SK-N-SH (cell line): Measurements from ENCODE around the gene CACFD1. TPM values are rescaled to one million over a fixed set of nuclear protein-coding genes. Genes with fewer than 3 reads are reported as not detected.

ENCODE experiments used
- CTCF ChIA-PET: fragments of 300-600, 350-600 bp; formaldehyde crosslinking; extraction: SDS; loops from one replicate; lab custom pipeline; 2021; lab: Yijun Ruan, JAX
- POLR2A ChIA-PET: fragments of 350-600 bp; sonication (Branson Sonifier 250); formaldehyde crosslinking; extraction: SDS; loops from one replicate; lab custom pipeline; 2020; ENCODE audit warnings: antibody characterized with exemption, inconsistent platforms; lab: Yijun Ruan, JAX
- DNase-seq: peaks from one replicate; pipeline ENCODE4 v3.0.0; 2012
- H2AFZ ChIP-seq: fragments of 200-600 bp; sonication (generic); 2 replicates; pipeline ENCODE4 v1.8.1; 2016; ENCODE audit warnings: antibody characterized with exemption, mild to moderate bottlenecking, low read depth
- H3F3A ChIP-seq: fragments of 200-600 bp; sonication (generic); replicated peaks from 2 replicates; pipeline ENCODE3; 2016; ENCODE audit warnings: antibody characterized with exemption, mild to moderate bottlenecking; ENCODE audit not compliant: insufficient read depth
- H3K27ac ChIP-seq, 2 experiments: fragments of 200-500 bp in 1 of 2; fragments of 200-600 bp in 1 of 2; sonication (Bioruptor generic) in 1 of 2; sonication (generic), shearing (Covaris generic) in 1 of 2; 2 replicates each; pipeline versions ENCODE4 v1.5.1 to v1.6.1; 2014 to 2016; ENCODE audit warnings: low read depth in 2 of 2, inconsistent platforms in 1 of 2, low read length in 1 of 2, mild to moderate bottlenecking in 1 of 2, mixed read lengths in 1 of 2
- H3K27me3 ChIP-seq: fragments of 200-600 bp; sonication (generic), shearing (Covaris generic); 2 replicates; pipeline ENCODE4 v1.6.1; 2016; ENCODE audit warnings: mixed run types; ENCODE audit not compliant: insufficient read depth
- H3K36me3 ChIP-seq, 2 experiments: fragments of 200-500 bp in 1 of 2; fragments of 200-600 bp in 1 of 2; sonication (Bioruptor generic) in 1 of 2; sonication (generic) in 1 of 2; replicated peaks in 1 of 2; 2 replicates each; pipeline versions ENCODE3 to v1.5.1; 2014 to 2016; ENCODE audit warnings: low read length in 1 of 2, mild to moderate bottlenecking in 1 of 2; ENCODE audit not compliant: insufficient read depth in 2 of 2, control insufficient read depth in 1 of 2
- H3K4me1 ChIP-seq, 2 experiments: fragments of 200-500 bp in 1 of 2; fragments of 200-600 bp in 1 of 2; sonication (Bioruptor generic) in 1 of 2; sonication (generic), shearing (Covaris generic) in 1 of 2; 2 replicates each; pipeline versions ENCODE4 v1.5.1 to v1.6.1; 2014 to 2016; ENCODE audit warnings: low read depth in 1 of 2, low read length in 1 of 2, mixed run types in 1 of 2; ENCODE audit not compliant: insufficient read depth in 2 of 2, control insufficient read depth in 1 of 2
- H3K4me2 ChIP-seq: fragments of 200-600 bp; sonication (generic), shearing (Covaris generic); 2 replicates; pipeline ENCODE4 v1.6.1; 2017; ENCODE audit warnings: mixed run types
- H3K4me3 ChIP-seq, 2 experiments: fragments of 200-500 bp in 1 of 2; fragments of 200-600 bp in 1 of 2; sonication (Bioruptor generic) in 1 of 2; sonication (generic), shearing (Covaris generic) in 1 of 2; 2 replicates each; pipeline versions ENCODE4 v1.5.1 to v1.8.1; 2014 to 2016; ENCODE audit warnings: low read depth in 2 of 2, inconsistent platforms in 1 of 2, low read length in 1 of 2, mild to moderate bottlenecking in 1 of 2, mixed read lengths in 1 of 2, moderate library complexity in 1 of 2
- H3K79me2 ChIP-seq: fragments of 200-600 bp; sonication (generic); 2 replicates; pipeline ENCODE4 v1.8.1; 2017; ENCODE audit warnings: mild to moderate bottlenecking; ENCODE audit not compliant: insufficient read depth
- H3K9ac ChIP-seq: fragments of 200-600 bp; sonication (generic); 2 replicates; pipeline ENCODE4 v1.6.1; 2017; ENCODE audit warnings: mixed run types
- H3K9me2 ChIP-seq: fragments of 200-600 bp; sonication (generic); 2 replicates; pipeline ENCODE4 v1.6.1; 2017; ENCODE audit warnings: mixed run types
- H3K9me3 ChIP-seq: fragments of 200-600 bp; sonication (generic); 2 replicates; pipeline ENCODE4 v1.6.1; 2017; ENCODE audit warnings: mixed run types, mild to moderate bottlenecking, moderate library complexity
- H4K20me1 ChIP-seq: fragments of 200-600 bp; sonication (generic); 2 replicates; pipeline ENCODE4 v1.6.1; 2017; ENCODE audit warnings: mild to moderate bottlenecking, mixed run types; ENCODE audit not compliant: insufficient read depth
- EZH2phosphoT487 ChIP-seq: fragments of 200-600 bp; sonication (generic); IDR thresholded peaks from 2 replicates; pipeline ENCODE4 v1.6.1; 2017; ENCODE audit warnings: low read depth, mixed run types, mild to moderate bottlenecking, antibody characterized with exemption, moderate library complexity, borderline replicate concordance
- FOSL2 ChIP-seq: IDR thresholded peaks from 2 replicates; pipeline ENCODE4 v1.4.0; 2012; ENCODE audit warnings: low read depth, mild to moderate bottlenecking, moderate library complexity, borderline replicate concordance
- FOXM1 ChIP-seq: IDR thresholded peaks from 2 replicates; pipeline ENCODE4 v1.4.0; 2012; ENCODE audit warnings: low read depth, mild to moderate bottlenecking
- JUND ChIP-seq: IDR thresholded peaks from 2 replicates; pipeline ENCODE4 v1.4.0; 2012
- NFIC ChIP-seq: IDR thresholded peaks from 2 replicates; pipeline ENCODE4 v1.4.0; 2012; ENCODE audit warnings: borderline replicate concordance
- NRF1 ChIP-seq: IDR thresholded peaks from 2 replicates; pipeline ENCODE4 v1.6.1; 2012; ENCODE audit warnings: low read depth, mild to moderate bottlenecking, low read length
- PBX3 ChIP-seq: IDR thresholded peaks from 2 replicates; pipeline ENCODE4; 2012
- RAD21 ChIP-seq: IDR thresholded peaks from 2 replicates; pipeline ENCODE4 v1.6.1; 2012; ENCODE audit warnings: mild to moderate bottlenecking, low read length
- RXRA ChIP-seq: IDR thresholded peaks from 2 replicates; pipeline ENCODE4 v1.4.0; 2012; ENCODE audit warnings: low read depth, mild to moderate bottlenecking, borderline replicate concordance
- SIN3A ChIP-seq: IDR thresholded peaks from 2 replicates; pipeline ENCODE4 v1.6.1; 2012; ENCODE audit warnings: low read depth, mild to moderate bottlenecking, low read length, moderate library complexity, borderline replicate concordance
- TAF1 ChIP-seq: IDR thresholded peaks from 2 replicates; pipeline ENCODE4 v1.6.1; 2012; ENCODE audit warnings: low read depth, mild to moderate bottlenecking, low read length, moderate library complexity, borderline replicate concordance
- TCF12 ChIP-seq: IDR thresholded peaks from 2 replicates; pipeline ENCODE4 v1.4.0; 2012
- TEAD4 ChIP-seq: IDR thresholded peaks from 2 replicates; pipeline ENCODE4 v1.4.0; 2012; ENCODE audit warnings: mild to moderate bottlenecking, borderline replicate concordance; ENCODE audit not compliant: insufficient read depth
- USF1 ChIP-seq: IDR thresholded peaks from 2 replicates; pipeline ENCODE4 v1.4.0; 2012; ENCODE audit warnings: low read depth, borderline replicate concordance
- WGBS: methylation state at CpG from one replicate; pipeline ENCODE4 v1.1.6; 2017; ENCODE audit warnings: low lambda C conversion rate; 5-methylcytosine and 5-hydroxymethylcytosine counted together
- polyA plus RNA-seq, 3 experiments: library from polyadenylated mRNA; depleted of rRNA; stranded (reverse); fragments of >200 nt; gene quantifications; 2 replicates each; pipeline ENCODE4 v1.2.3, GENCODE V29; 2012

Gene CACFD1
- polyA plus RNA-seq, 1 of the 3 experiments (the other 2 are of a cell fraction) = 16.8 TPM

GRCh38 chr9:133472753-133473378 lies 13.1 kb downstream of the CACFD1 start:
- no peak for TF ChIP-seq PBX3
- TF ChIP-seq TCF12 = no peak
- TF ChIP-seq USF1 = no peak
- TF ChIP-seq RXRA = no peak
- no peak for TF ChIP-seq EZH2phosphoT487
- no peak for TF ChIP-seq TEAD4
- TF ChIP-seq JUND = no peak
- no peak for TF ChIP-seq RAD21
- TF ChIP-seq TAF1 = no peak
- no peak for TF ChIP-seq SIN3A
- no peak for TF ChIP-seq NRF1
- Histone ChIP-seq H4K20me1 (no peaks in the 10 kb centered on the region), H3K4me3 (no peak overlapping the region), H3K4me1 (peaks cover 0 to 15% of the 10 kb centered on the region in 2 experiments; a peak in 1 of 4 replicates), H3K27me3 (no peaks in the 10 kb centered on the region), H3K9me2 (no peaks in the 10 kb centered on the region), H3K79me2 (0 out of 2 replicates have a peak, but pooled peaks cover under 1% of the 10 kb centered on the region), H3K36me3 (peaks cover 0 to 23% of the 10 kb centered on the region in 2 experiments), H3K9me3 (no peaks in the 10 kb centered on the region), H3F3A (no peaks in the 10 kb centered on the region), H3K4me2 (no peak overlapping the region), H3K9ac (no peak overlapping the region), H3K27ac (no peak overlapping the region; a peak in 1 of 4 replicates), H2AFZ (no peak overlapping the region)
- ChIA-PET POLR2A (no interaction called here), CTCF (no interaction called here)
- no peak for DNase-seq
- WGBS = 89% methylated on average over 9 of the region's 19 CpGs

GRCh38 chr9:133473743-133474142 lies 14.0 kb downstream of the CACFD1 start:
- POLR2A ChIA-PET = interaction anchor here (1.6 kb wide), 1 partner anchor 14 kb away, joined by 5 read pairs; the partner anchor contains the start of gene CACFD1
- 100% methylated on average over 7 of the region's 20 CpGs for WGBS

More at GRCh38 chr9:133473743-133474142, 14.0 kb downstream of the CACFD1 start:
- Histone ChIP-seq H3K79me2 (peaks cover 9% of the 10 kb centered on the region; the same call in 1 of the 2 replicates), H3K4me2 (no peak overlapping the region), H3K4me1 (peaks cover 0 to 21% of the 10 kb centered on the region in 2 experiments; a peak in 1 of 4 replicates), H3K27ac (no peak overlapping the region; a peak in 1 of 4 replicates), H3K27me3 (no peaks in the 10 kb centered on the region), H3K36me3 (peaks cover 0 to 23% of the 10 kb centered on the region in 2 experiments), H3K9me2 (no peaks in the 10 kb centered on the region), H3F3A (no peaks in the 10 kb centered on the region), H3K4me3 (no peak overlapping the region), H2AFZ (no peak overlapping the region), H3K9ac (no peak overlapping the region), H4K20me1 (no peaks in the 10 kb centered on the region), H3K9me3 (no peaks in the 10 kb centered on the region)
- no peak for DNase-seq
- TF ChIP-seq NRF1 = no peak
- TF ChIP-seq FOSL2 = no peak
- no peak for TF ChIP-seq PBX3
- no peak for TF ChIP-seq NFIC
- TF ChIP-seq FOXM1 = no peak
- CTCF ChIA-PET = interaction anchor here (1.2 kb wide), 1 partner anchor 293 kb away, joined by 3 read pairs; no protein-coding TSS in a partner anchor
